HFF-Myc (cell line): ENCODE data around the gene THADA.
A peak's percentile ranks its signal among the peaks of the same experiment; 100 is the strongest.

Source experiments
- DNase-seq: peaks from one replicate; pipeline ENCODE4 v3.0.0-alpha.2; 2011; ENCODE audit warnings: low read depth; ENCODE audit errors: extremely low read depth
- H3K4me3 ChIP-seq: replicated peaks from 2 replicates; pipeline ENCODE4 v1.5.1; 2011; ENCODE audit warnings: low read depth, mild to moderate bottlenecking, control low read depth, low read length
- TF ChIP-seq, protein P1 (sequence below): IDR thresholded peaks from 2 replicates; pipeline ENCODE4 v1.5.1; 2012; ENCODE audit warnings: mild to moderate bottlenecking, low read depth, low read length, control low read depth; ENCODE audit errors: missing control alignments

The THADA gene

GRCh38 chr2:43348908-43349661 is 246.8 kb downstream of the THADA start:
- DNase-seq, result peak; percentile 55
- H3K4me3 ChIP-seq, result no peak overlapping the region
- TF ChIP-seq, protein P1, sequence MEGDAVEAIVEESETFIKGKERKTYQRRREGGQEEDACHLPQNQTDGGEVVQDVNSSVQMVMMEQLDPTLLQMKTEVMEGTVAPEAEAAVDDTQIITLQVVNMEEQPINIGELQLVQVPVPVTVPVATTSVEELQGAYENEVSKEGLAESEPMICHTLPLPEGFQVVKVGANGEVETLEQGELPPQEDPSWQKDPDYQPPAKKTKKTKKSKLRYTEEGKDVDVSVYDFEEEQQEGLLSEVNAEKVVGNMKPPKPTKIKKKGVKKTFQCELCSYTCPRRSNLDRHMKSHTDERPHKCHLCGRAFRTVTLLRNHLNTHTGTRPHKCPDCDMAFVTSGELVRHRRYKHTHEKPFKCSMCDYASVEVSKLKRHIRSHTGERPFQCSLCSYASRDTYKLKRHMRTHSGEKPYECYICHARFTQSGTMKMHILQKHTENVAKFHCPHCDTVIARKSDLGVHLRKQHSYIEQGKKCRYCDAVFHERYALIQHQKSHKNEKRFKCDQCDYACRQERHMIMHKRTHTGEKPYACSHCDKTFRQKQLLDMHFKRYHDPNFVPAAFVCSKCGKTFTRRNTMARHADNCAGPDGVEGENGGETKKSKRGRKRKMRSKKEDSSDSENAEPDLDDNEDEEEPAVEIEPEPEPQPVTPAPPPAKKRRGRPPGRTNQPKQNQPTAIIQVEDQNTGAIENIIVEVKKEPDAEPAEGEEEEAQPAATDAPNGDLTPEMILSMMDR, result no peak

GRCh38 chr2:43347746-43348145 is 248.1 kb downstream of the THADA start:
- TF ChIP-seq, protein P1, result no peak
- H3K4me3 ChIP-seq, result no peak overlapping the region
- no peak for DNase-seq

DNA sequence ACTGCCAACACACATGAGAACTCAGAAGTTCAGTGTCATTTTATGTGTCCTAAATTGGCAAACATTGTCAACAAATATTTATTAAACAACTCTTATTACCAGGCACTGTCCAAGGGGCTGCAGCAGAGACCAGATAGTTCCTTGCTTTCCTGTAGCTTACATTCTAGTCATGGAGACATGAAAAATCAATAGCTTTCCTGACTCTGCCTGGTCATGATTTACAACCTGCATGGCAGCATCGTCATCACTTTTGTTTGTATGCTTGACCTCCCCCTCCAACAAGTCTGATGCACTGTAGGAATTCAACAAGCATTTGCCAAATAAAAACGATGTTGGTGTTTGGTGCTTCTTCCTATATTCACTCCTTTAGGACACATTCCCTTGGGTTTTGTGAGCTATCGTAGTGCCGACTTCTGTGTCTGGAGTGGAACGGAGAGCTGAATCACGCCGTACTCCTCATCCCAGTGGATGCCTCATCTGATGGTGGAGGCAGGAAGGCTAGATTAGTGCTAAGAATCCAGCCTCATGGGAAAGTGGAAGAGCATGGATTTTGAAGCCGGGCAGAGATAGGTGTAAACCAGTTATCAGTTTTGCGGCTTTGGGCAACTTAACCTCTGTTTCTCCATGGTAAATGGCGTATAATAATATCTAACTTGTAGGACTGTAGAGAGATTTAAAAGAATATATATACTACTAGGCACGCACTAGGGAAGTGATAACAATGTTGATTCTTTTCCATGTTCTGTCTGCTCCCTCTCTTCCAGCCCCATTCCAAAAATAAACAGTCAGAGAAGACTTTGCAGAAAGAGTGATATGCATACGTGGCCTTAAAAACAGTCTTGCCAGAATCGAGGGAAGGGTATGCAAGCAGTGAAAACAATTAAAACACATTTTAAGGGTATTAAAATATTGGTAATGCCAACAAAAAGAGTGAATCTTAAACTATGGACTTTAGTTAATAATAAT is 249.0 kb downstream of the THADA start:
- no peak overlapping the region for H3K4me3 ChIP-seq
- DNase-seq, result no peak
- TF ChIP-seq, protein P1, result no peak

GRCh38 chr2:43345872-43346271 is 250.0 kb downstream of the THADA start:
- DNase-seq, result no peak
- TF ChIP-seq, protein P1, result no peak
- H3K4me3 ChIP-seq, result no peak overlapping the region

DNA sequence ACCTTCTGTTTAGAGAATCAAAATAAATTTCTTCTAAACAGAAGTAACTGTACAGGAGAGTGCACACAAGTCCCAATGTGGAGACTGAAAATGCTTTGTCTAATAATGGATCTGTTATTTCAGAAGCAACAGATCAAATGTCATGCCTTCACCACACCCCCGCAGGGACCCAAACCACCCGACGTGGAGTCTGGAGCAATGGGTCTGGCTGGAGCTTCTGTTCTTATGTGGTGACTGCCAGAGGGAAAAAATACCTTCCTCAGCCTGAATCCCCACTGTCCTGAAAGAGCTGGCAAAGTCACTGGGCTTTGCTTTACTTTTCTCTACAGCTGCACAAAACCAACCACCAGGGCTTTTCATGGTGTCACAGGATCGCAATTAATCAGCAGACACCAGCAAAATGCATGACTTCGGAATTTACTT is 250.4 kb downstream of the THADA start:
- H3K4me3 ChIP-seq, result no peak overlapping the region
- TF ChIP-seq, protein P1, result no peak
- no peak for DNase-seq

DNA sequence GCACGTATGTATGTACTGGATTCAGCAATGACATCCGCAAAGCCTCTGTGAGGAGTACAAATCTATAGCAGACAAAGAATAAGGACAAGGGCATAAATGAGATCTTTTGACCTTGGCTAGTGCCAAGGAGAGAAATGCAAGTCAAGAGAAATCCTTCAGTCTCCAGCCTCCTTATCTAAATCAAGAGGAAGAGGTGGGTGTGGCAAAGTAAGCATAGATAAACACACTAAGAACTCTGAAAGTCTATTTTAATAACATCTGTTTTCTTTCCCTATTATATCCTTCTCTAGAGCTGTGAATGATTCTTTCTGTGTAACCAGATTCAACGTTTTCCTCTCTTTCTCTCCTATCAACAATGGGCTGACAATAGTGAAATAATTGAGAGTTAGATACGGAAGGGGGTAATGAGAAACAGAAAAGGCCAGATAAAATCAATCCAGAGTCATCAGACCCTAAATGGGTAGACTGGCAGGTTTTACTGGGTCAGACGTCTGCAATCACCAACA is 250.9 kb downstream of the THADA start:
- TF ChIP-seq, protein P1, result no peak
- no peak overlapping the region for H3K4me3 ChIP-seq
- DNase-seq, result no peak
